Stimulated activated CD4-positive, alpha-beta T cell treated with anti-CD3 and anti-CD28 coated beads, TNF-alpha, amount 100 ng/mL, for 24 hours (primary cell): ENCODE results near the gene BTBD18.

ENCODE experiments used
- DNase-seq, 3 experiments: peaks; one replicate each; pipeline ENCODE4 v3.0.0-alpha.2; 2020; ENCODE audit warnings: low read depth in 3 of 3

BTBD18 gene, protein sequence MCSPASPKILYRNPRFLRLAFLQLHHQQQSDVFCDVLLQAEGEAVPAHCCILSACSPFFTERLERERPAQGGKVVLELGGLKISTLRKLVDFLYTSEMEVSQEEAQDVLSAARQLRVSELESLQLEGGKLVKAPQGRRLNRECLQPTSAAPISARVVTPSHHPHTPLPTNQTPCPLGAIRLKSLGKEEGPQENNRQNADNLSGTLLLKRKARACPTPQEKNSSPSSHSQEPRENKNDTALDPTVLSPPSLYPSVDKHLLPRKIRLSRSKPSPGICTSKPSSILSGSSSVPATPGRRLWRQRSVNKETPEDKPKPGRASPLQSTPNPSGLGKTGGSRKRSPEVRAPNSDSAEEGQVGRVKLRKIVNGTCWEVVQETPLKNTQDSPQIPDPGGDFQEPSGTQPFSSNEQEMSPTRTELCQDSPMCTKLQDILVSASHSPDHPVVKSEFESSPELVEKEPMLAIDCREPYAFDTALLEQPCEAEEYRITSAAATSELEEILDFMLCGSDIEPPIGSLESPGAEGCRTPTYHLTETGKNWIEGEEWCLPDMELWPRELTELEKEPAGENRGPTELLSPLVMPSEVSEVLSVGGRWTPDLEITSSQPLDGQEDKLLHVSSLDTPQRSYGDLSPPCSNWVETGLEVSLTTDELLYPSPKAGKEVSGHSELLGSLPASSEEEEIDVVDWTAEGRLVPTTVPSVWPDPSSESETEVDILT

GRCh38 chr11:57751676-57752253 is at the start of gene BTBD18:
Gene BTBD18 (minus strand): TSS chr11:57751819. CDS start chr11:57751188, 631 bp downstream.
- no peak for DNase-seq

- no peak for DNase-seq
Measured at GRCh38 chr11:57801183-57801485, 49.5 kb upstream of the BTBD18 start.

GRCh38 chr11:57800444-57801182 is 49.0 kb upstream of the BTBD18 start:
- no peak for DNase-seq

DNA sequence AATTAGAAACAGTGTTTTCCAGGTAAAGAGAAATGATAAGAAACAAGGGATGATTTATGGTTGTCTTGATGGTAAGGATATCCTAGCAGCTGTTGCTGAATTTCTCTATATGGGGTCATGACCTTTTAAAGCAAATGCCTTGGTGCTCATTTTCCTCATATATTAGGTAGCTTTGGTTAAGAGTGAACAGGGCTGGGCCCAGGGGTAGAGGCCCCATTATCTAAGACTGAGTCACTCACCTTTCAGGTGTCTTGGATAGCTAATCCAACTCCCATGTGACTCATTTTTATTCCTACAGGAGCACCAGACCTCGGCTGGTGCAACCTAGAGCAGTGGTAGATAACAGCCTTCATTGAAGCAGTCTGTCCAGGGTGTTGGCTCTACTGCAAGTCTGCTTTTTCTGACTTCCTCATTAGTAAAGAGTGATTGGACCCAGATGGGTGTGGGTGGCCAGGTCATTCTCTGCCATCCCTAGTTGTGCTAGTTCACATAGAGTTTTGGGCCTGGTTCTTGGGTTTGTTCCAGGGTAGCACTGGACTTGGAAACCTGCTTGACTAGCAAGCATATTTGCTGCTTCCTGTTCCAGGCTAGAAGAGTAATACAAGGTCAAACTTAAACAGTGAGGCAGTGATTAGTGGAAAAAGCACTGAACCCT is 47.4 kb upstream of the BTBD18 start:
- no peak for DNase-seq

GRCh38 chr11:57793351-57794115 is 41.9 kb upstream of the BTBD18 start:
- no peak for DNase-seq

DNA sequence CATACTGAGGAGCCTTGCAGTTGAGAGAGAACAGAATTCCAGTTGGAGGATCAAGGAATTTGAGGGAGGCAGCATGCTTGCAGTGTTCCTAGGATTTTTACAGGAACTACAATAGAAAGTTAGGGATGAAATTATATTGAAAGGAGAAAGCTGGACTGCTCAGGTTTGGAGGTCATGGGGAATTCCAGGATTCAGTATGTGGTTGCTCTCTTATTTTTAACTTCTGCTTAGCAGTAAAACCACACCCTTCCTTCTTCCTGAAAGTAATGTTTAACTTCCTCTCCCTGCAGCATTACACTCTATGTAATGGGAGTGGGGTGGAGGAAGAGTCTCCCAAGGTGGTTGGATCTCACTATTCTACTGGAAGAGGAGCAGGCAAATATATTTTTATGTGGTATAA is 41.3 kb upstream of the BTBD18 start:
- DNase-seq: no peak

DNA sequence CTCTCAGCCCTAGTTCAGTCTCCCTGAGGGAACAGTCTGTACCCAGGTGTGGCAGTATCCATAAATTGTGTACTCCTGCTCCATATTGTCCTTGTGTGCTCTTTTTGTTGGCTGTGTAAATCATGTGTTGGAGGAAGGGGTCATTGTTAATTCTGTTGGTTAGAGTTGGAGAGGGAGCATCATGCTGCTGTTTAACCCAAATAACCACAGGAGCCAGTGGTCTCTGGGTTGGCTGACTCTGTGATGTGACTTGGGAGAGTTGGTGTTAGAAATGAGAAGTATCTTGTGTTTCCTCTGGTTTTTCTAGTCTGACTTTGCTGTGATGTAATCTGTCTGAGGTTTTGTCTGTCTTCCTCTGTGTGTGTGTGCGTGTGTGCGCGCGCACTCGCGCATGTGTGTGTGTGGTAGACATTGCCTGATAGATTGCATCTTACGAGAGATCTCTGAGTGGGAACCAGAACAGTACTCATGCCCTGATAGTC is 40.5 kb upstream of the BTBD18 start:
- DNase-seq: peak; percentile 53 to 75 (median 54)

DNA sequence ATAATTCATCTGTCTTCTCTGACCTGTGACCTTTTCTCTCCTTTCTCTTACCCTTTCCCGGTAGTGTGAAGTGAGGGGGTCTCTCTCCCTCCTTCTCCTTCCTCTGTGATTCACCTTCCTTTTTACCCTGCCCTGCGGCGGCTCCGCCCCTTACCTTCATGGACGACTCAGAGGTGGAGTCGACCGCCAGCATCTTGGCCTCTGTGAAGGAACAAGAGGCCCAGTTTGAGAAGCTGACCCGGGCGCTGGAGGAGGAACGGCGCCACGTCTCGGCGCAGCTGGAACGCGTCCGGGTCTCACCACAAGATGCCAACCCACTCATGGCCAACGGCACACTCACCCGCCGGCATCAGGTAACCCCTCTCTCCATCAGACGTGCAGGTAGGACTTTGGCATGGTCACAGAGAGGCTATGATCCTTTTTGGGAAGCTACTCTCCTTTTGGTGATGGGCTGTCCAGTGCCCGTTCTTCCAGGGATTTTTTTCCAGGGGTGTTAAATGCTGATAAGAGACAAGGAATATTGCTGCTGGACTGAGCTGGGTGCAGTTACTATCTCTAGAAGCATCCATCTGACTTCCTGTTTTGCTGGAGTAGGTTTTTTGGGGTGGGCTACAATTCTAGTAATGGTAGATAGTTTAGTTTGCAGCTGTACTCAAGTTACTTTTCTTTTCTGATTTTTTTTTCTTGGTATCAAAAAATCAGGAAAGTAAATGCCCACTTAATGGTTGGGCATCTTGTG is 39.9 kb upstream of the BTBD18 start:
- no peak for DNase-seq

GRCh38 chr11:57788703-57789088 is 37.1 kb upstream of the BTBD18 start:
- DNase-seq: no peak

- no peak for DNase-seq
Measured at GRCh38 chr11:57787920-57788702, 36.5 kb upstream of the BTBD18 start.

DNA sequence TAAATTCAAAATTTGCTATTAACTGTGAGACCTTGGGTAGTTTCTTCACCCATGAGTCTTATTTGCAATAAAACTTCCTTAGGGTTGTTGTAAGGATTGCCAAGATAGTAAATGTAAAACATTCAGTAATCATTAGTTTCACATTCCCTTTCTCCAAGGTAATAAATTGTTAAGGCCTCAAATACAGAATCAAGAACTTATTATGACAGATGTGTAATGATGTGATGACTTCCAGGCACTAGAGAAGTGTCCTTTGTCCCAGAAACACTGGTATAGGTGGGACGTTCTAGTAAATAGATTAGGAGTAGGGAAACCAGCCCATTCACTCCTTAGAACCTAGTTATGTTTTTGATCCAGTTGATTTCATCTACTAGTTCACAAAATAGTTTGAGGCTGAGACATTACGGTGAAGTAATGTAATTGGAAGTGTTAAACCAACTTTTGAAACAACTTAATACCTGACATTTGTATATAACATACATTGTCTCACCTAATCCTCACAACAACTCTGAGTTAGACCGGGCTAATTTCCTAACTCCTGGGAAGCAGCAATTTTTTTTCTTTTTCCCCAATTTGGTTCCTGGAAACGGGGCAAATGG is 35.5 kb upstream of the BTBD18 start:
- DNase-seq: no peak

GRCh38 chr11:57786436-57786835 is 34.8 kb upstream of the BTBD18 start:
- no peak for DNase-seq

- no peak for DNase-seq
Measured at GRCh38 chr11:57785072-57785471, 33.5 kb upstream of the BTBD18 start.

- DNase-seq: no peak
Measured at GRCh38 chr11:57781529-57781943, 29.9 kb upstream of the BTBD18 start.

- DNase-seq: no peak
Measured at GRCh38 chr11:57779276-57779675, 27.7 kb upstream of the BTBD18 start.

DNA sequence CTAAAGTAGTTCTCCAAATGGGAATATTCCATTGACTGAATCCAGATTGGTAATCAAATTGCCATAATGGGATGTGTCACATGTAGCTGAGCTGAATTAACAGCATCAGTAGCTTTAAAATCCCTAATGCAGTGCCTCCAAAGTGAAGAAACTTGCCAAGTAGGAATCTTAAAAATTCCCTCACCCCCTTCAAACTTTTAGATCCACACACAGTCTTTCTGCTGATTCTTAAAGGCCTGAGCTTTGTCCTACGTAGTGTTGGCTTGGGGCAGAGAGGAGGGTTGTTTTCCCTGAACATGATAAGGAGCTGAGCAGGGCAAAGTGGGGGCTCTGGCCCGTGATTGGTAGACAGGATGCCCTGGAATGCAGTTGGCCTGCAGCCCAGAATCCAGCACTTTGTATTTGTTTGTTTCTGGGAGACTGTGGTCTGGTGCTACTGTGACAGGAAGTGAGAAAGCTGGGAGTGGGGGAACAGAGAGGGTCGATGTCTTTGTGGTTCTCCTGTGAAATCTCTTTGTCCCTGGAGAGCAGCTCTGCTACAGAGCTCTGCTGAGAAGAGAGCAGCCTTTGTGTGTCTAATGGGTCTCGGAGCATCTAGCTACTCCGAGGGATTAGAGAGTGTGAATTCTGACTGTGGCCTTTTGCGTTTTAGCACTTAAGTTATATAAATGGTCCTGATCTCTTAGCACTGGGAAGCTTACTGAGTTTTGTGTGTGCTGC is 26.9 kb upstream of the BTBD18 start:
- no peak for DNase-seq

- no peak for DNase-seq
Measured at GRCh38 chr11:57777969-57778317, 26.3 kb upstream of the BTBD18 start.

DNA sequence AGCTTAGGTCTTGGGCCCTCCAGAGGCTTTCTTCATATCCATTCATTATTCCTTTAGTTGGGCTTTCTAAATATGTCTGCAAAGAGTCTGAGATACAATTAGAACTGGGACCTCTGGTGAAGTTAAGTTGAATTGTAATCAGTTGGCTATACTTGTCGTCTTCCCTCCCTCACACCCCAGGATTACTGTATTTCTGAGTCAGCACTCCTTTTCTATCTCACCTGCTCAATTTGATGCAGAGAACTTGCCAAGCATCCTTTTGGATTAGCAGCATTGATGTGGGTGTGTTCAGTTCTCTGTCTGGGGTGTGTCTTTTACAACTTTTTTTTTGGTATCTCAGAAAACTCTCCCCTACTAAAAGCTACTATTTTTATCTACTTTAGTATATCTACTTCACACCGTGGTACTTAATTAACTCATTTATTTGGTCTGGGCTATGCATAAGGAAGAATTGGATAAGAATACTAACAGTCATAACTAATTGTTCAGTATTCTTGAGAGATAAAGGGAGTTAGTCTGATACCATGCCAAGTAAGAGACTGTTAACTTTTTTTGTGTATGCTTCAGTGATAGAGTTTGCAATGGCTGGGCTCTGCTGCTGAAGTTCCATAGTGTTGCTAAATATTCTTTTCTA is 25.1 kb upstream of the BTBD18 start:
- no peak for DNase-seq
